Mucosa of rectum (tissue), 2 donors: ENCODE measurements around the gene UNC79.
"Not testable (repeated sequence)": the region's sequence is repeated elsewhere in the genome, so short reads cannot be mapped to it uniquely, and the experiment has no call there.

Experiments used
- H3K27ac ChIP-seq, 2 donors: one replicate each; pipeline ENCODE4 v1.7.0; 2013; ENCODE audit warnings: inconsistent platforms in 2 of 2, low read depth in 2 of 2, low read length in 2 of 2
- H3K27me3 ChIP-seq, 2 donors: one replicate each; pipeline ENCODE4 v1.7.0; 2013; ENCODE audit warnings: low read length in 2 of 2; ENCODE audit not compliant: control insufficient read depth in 2 of 2, insufficient read depth in 2 of 2
- H3K36me3 ChIP-seq, 2 donors: one replicate each; pipeline ENCODE4 v1.7.0; 2013; ENCODE audit warnings: low read length in 2 of 2; ENCODE audit not compliant: control insufficient read depth in 2 of 2, insufficient read depth in 2 of 2
- H3K4me1 ChIP-seq, 2 donors: one replicate each; pipeline ENCODE4 v1.7.0; 2013; ENCODE audit warnings: low read length in 2 of 2, mild to moderate bottlenecking in 1 of 2; ENCODE audit not compliant: control insufficient read depth in 2 of 2, insufficient read depth in 2 of 2
- H3K4me3 ChIP-seq, 2 donors: one replicate each; pipeline ENCODE4 v1.7.0; 2013; ENCODE audit warnings: low read length in 2 of 2
- H3K9ac ChIP-seq, 2 donors: one replicate each; pipeline ENCODE4 v1.7.0; 2013; ENCODE audit warnings: low read length in 2 of 2, low read depth in 1 of 2, mild to moderate bottlenecking in 1 of 2
- H3K9me3 ChIP-seq, 2 donors: one replicate each; pipeline ENCODE4 v1.7.0; 2013; ENCODE audit warnings: low read length in 2 of 2; ENCODE audit not compliant: control insufficient read depth in 2 of 2
- donor health status: healthy.
- donor health status: Normal muscosa, but diverticular disease.

UNC79 gene

DNA sequence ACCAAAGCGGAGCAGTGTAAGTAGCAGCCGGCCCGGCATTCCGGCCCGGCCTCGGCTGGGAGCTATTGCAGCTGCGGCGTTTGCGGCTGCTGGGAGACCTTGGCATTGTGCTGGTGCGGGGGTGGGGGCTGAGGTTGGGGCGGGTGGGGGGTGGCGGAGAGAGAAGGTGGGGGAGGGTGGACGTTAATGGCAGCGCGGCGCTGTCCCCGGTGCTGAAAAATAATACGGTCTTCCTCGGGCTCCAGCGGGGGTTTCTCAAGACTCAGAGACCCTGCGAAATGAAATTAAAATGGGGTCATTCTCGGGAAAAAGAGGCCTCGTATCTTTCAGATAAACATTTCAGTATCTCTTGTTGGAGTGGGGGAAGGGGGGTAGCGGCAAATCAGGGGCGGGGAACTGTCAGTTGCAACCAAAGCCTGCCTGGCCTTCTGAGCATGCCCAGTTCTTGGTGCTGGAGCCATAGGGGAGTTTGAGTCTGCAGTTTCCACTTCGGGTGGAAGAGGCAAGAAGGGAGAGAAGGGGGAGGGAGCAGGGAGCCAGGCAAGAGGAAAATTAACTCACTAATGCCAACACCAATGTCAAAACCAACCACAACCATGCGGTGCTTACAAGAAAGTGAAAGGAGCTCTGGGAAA, 414 bp downstream of the UNC79 start:
- Histone ChIP-seq H3K9me3 (no peaks in the 10 kb centered on the region), H3K36me3 (no peaks in the 10 kb centered on the region), H3K27me3 (peaks cover 7 to 11% of the 10 kb centered on the region in 2 donors), H3K4me1 (no peaks in the 10 kb centered on the region), H3K4me3 (no peak overlapping the region), H3K9ac (no peak overlapping the region), H3K27ac (no peak overlapping the region)

DNA sequence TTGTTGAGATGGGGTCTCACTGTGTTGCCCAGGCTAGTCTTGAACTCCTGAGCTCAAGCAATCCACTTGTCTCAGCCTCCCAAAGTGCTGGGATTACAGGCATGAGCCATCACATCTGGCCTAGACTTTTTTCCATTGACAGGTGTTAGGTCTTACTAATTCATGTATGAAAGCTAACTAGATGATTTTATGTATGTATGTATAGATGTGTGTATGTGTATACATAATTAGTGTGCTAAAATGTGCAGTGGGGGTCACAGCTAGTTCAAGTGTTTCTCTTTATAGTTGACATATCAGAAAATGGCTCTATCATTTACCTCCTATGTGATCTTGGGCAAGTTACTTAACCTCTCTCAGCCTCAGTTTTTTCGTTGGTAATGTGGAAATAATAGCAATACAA, 23.5 kb downstream of the UNC79 start:
- Histone ChIP-seq H3K9me3 (no peaks in the 10 kb centered on the region), H3K4me1 (no peaks in the 10 kb centered on the region), H3K27me3 (no peaks in the 10 kb centered on the region), H3K9ac (no peak overlapping the region), H3K36me3 (no peaks in the 10 kb centered on the region), H3K27ac (no peak overlapping the region), H3K4me3 (no peak overlapping the region)

DNA sequence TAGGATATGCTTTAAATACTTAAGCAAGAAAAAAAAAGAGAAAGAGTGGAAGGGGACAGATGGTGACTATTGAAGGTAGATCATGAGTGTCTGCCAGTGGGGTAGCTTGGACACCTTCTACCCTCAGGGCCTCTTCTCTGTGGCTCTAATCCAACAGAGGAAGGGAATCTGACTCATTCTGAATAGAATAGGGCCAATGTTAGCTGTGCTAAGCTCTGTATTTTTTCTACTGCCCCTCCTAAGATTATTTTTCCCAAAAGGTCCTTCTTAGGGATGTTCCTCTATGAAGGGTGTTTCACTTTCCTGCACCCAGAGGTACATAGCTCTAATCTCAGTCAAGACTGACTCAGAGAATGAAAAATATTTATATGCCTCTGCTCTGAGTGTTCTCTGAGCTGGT, 25.6 kb downstream of the UNC79 start:
- H3K4me3 ChIP-seq, result no peak overlapping the region
- no peaks in the 10 kb centered on the region for H3K27me3 ChIP-seq
- H3K27ac ChIP-seq, result no peak overlapping the region
- no peaks in the 10 kb centered on the region for H3K9me3 ChIP-seq
- no peaks in the 10 kb centered on the region for H3K4me1 ChIP-seq
- no peak overlapping the region for H3K9ac ChIP-seq
- H3K36me3 ChIP-seq, result no peaks in the 10 kb centered on the region

DNA sequence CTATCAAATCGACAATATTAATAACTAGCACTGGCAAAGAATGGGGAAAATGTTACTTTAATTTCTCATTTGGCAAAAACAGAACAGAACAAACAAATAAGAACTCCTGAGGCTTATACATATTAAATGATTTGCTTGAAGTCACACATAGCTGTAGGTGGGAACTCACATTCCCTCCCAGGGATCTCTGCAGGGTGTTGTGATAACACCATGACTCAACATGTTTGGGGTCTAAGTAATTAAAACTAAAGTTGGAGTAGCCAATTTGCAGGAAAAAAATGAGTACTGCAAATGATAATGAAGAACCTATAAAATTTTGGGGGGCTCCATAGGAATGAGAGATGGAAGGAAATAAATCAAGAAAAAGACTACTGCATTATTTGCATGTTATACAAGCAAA, 27.5 kb downstream of the UNC79 start:
- no peaks in the 10 kb centered on the region for H3K4me1 ChIP-seq
- H3K9ac ChIP-seq, result no peak overlapping the region
- H3K9me3 ChIP-seq, result no peaks in the 10 kb centered on the region
- no peaks in the 10 kb centered on the region for H3K27me3 ChIP-seq
- no peaks in the 10 kb centered on the region for H3K36me3 ChIP-seq
- H3K27ac ChIP-seq, result no peak overlapping the region
- H3K4me3 ChIP-seq, result no peak overlapping the region

DNA sequence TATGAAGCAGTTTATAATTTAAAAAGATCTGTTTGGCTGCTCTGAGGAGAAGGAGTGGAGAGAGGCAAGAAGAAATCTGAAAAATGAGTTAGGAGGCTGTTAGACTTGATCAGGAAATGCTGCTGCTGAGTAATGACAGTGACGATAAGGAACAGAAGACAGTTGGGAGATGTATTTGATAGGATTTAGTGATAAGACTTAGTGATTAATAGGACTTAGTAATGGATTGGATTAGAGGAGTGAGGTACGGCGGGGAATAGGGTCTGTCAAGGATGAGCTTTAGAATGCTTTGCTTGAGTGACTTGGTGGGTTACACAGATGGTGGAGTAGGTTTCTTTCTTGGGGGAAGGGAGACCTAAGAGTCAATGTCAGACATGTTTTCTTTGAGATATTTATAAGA, 31.7 kb downstream of the UNC79 start:
- Histone ChIP-seq H3K9me3 (no peaks in the 10 kb centered on the region), H3K9ac (no peak overlapping the region), H3K4me1 (no peaks in the 10 kb centered on the region), H3K27ac (no peak overlapping the region), H3K36me3 (no peaks in the 10 kb centered on the region), H3K27me3 (no peaks in the 10 kb centered on the region), H3K4me3 (no peak overlapping the region)

DNA sequence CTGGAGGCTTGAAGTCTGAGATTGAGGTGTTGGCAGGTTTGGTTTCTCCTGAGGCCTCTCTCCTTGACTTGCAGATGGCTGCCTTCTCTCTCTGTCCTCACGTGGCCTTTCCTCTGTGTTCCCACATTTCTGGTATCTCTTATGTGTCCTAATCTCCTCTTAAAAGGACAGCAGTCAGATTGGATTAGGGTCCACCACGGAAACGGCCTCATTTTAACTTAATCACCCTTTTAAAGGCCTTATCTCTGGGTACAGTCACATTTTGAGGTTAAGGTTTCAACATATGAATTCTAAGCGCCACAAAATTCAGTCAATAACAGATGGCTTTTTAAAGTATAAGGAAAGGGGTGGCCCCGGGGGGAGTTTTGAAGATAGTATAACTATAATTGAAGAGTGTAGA, 33.5 kb downstream of the UNC79 start:
- Histone ChIP-seq H3K27me3 (no peaks in the 10 kb centered on the region), H3K36me3 (no peaks in the 10 kb centered on the region), H3K27ac (no peak overlapping the region), H3K9ac (no peak overlapping the region), H3K4me3 (no peak overlapping the region), H3K4me1 (no peaks in the 10 kb centered on the region), H3K9me3 (no peaks in the 10 kb centered on the region)

DNA sequence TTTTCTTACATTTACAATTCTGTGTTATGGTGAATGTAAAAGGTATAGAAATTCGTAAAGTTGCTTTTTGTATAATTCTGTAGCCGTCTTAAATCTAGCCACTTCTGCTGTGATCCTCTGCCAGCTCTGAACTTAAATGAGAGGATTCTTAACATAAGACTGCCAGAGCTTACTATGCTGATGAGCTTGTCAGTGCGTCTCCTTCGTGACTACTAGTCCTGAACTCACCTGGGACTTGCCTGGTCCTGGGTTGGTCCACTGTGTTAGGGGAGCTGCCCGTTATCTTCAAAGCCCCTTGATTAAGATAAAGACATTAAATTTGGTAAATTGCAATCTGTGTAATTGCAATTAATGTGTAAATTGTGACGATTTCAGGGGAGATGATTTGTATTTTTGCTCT, 44.7 kb downstream of the UNC79 start:
- Histone ChIP-seq H3K27me3 (no peaks in the 10 kb centered on the region), H3K9ac (no peak overlapping the region), H3K27ac (no peak overlapping the region), H3K9me3 (no peaks in the 10 kb centered on the region), H3K36me3 (no peaks in the 10 kb centered on the region), H3K4me3 (no peak overlapping the region), H3K4me1 (no peaks in the 10 kb centered on the region)

DNA sequence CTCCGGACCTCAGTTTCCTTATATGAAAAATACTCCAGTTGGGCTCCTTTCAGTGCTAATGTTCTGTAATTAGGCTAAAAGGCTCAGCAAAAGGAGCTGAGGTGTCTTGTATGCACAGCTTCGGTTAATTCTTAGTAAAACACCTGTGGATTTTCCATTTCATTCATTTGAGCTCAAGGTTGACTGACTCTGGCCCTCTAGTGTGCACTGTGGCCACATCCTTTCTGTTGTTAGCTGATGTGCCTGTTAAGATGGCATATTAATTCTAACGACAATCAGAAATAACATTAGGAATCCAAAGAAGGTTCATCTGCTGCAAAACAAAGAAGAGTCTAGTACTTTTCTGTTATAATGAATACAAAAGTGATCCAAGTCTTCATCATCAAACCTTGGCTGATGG, 45.6 kb downstream of the UNC79 start:
- no peaks in the 10 kb centered on the region for H3K36me3 ChIP-seq
- H3K27me3 ChIP-seq, result no peaks in the 10 kb centered on the region
- H3K27ac ChIP-seq, result no peak overlapping the region
- no peaks in the 10 kb centered on the region for H3K4me1 ChIP-seq
- no peaks in the 10 kb centered on the region for H3K9me3 ChIP-seq
- H3K4me3 ChIP-seq, result no peak overlapping the region
- H3K9ac ChIP-seq, result no peak overlapping the region

DNA sequence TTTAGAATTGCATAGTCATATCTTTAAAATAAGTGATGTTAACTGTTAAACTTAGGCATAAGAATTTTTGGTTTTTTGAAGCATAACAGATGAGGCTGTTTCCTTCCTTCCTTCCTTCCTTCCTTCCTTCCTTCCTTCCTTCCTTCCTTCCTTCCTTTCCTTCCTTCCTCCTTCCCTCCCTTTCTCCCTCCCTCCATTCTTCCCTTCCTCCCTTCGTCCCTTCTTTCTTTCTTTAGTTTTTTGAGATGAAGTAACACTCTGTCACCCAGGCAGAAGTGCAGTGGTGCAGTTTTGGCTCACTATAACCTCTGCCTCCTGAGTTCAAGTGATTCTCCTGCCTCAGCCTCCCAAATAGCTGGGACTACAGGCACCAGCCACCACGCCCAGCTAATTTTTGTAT, 48.3 kb downstream of the UNC79 start:
- not testable (repeated sequence) for H3K27ac ChIP-seq, H3K4me3 ChIP-seq, H3K27me3 ChIP-seq, H3K9ac ChIP-seq, H3K9me3 ChIP-seq, H3K4me1 ChIP-seq, H3K36me3 ChIP-seq

DNA sequence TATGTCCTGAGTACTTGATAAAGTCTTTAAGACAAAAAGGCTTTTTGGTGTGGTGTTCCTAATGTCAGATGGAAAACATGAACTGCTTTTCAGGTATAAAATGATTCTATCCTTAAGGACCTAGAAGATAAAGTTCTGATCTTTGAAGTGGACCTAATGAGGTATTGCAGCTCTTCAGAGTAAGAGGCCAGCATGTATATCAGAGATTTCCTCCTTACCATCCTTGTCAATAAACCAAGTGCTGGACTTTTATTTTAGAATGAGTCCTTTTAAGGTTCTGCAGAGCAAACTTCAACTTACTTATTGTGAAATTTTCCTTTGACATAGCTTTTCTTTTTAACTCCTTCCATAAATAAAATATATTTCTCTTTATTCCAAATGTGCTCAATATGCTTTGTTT, 50.1 kb downstream of the UNC79 start:
- no peak overlapping the region for H3K27ac ChIP-seq
- no peaks in the 10 kb centered on the region for H3K36me3 ChIP-seq
- H3K4me1 ChIP-seq, result no peaks in the 10 kb centered on the region
- H3K9me3 ChIP-seq, result no peaks in the 10 kb centered on the region
- H3K9ac ChIP-seq, result no peak overlapping the region
- no peak overlapping the region for H3K4me3 ChIP-seq
- H3K27me3 ChIP-seq, result peaks cover 0 to 2% of the 10 kb centered on the region in 2 donors

DNA sequence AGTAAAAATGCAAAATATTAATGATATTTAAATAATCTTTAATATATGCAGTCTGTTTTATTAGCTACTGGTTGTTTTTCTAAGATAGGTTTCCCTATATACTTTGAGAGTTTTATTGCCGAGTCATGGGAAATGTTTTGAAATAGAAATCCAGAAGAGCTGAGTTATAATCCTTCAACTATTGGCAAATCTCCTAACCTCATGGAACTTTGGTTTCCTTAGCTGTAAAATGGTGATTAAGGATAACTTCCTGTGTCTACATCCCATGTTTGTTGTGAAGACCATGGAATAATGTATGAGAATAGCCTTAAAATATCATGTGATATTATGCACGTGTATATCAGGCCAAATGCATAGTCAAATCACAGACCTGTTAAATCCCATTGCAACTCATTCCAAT, 51.0 kb downstream of the UNC79 start:
- H3K4me1 ChIP-seq, result no peaks in the 10 kb centered on the region
- no peak overlapping the region for H3K27ac ChIP-seq
- no peak overlapping the region for H3K9ac ChIP-seq
- H3K4me3 ChIP-seq, result no peak overlapping the region
- no peaks in the 10 kb centered on the region for H3K9me3 ChIP-seq
- H3K36me3 ChIP-seq, result no peaks in the 10 kb centered on the region
- peaks cover 0 to 2% of the 10 kb centered on the region in 2 donors for H3K27me3 ChIP-seq
